Measurements from ENCODE around the gene ALDH1A3.

DNA sequence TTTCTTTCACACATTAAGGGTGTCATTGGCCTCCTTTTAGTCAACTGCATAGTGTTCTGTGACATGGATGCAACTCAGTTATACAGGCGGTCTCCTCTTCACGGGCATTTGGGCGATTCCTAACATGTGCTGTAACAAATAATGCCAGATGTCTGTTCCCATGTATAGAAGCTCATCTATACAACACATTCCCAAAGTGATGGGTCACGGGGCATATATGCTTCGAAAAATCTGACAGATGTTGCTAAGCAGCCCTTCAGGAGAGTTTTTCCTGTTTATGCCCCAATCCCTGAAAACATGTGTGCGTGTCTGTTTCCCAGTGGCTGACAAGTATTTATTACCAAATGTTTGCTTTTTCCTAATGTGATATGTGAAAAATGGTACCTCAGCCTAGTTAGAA lies 65.4 kb downstream of the ALDH1A3 start:
- no peak for TF ChIP-seq EZH2phosphoT487 (IDR thresholded peaks at IDR 0.05; ENCODE audit: borderline replicate concordance, low read depth)
- TF ChIP-seq GABPA (IDR thresholded peaks at IDR 0.05; ENCODE audit: low read depth): no peak
- TF ChIP-seq FOXM1 (IDR thresholded peaks at IDR 0.05; ENCODE audit: low read depth): no peak
- TF ChIP-seq, protein P1, sequence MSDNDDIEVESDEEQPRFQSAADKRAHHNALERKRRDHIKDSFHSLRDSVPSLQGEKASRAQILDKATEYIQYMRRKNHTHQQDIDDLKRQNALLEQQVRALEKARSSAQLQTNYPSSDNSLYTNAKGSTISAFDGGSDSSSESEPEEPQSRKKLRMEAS (IDR thresholded peaks at IDR 0.05; ENCODE audit: low read depth): no peak
- no peak for TF ChIP-seq CTCF (IDR thresholded peaks at IDR 0.05)
- TF ChIP-seq SIN3A (IDR thresholded peaks at IDR 0.05; ENCODE audit: borderline replicate concordance, low read depth, low read length): no peak
- TF ChIP-seq, protein P2, sequence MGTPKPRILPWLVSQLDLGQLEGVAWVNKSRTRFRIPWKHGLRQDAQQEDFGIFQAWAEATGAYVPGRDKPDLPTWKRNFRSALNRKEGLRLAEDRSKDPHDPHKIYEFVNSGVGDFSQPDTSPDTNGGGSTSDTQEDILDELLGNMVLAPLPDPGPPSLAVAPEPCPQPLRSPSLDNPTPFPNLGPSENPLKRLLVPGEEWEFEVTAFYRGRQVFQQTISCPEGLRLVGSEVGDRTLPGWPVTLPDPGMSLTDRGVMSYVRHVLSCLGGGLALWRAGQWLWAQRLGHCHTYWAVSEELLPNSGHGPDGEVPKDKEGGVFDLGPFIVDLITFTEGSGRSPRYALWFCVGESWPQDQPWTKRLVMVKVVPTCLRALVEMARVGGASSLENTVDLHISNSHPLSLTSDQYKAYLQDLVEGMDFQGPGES (IDR thresholded peaks at IDR 0.05; ENCODE audit: low read depth, low read length): no peak
- no peak for TF ChIP-seq CHD2 (IDR thresholded peaks at IDR 0.05; ENCODE audit: low read length, partially characterized antibody)
- no peak for TF ChIP-seq NRF1 (IDR thresholded peaks at IDR 0.05; ENCODE audit: low read depth, low read length)
- no peak for TF ChIP-seq TCF12 (IDR thresholded peaks at IDR 0.05)
- TF ChIP-seq EP300 (IDR thresholded peaks at IDR 0.05; ENCODE audit: borderline replicate concordance in 1 of 2, low read depth in 1 of 2, low read length in 1 of 2): no peak
